K562 (cell line): Measurements from ENCODE around the gene MTG1. TPM values are rescaled to one million over a fixed set of nuclear protein-coding genes. Genes with fewer than 3 reads are reported as not detected.

Experiments
- ATAC-seq: fragments of 200-7000 bp; cut with Tn5 transposase; 3 replicates; pipeline ENCODE4 v1.9.1; 2020; ENCODE audit warnings: moderate library complexity
- BruUV-seq: library from RNA; stranded (reverse); fragments of 400-500 nt; replicated peaks from 2 replicates; lab custom pipeline; 2021; lab: Mats Ljungman, UMichigan
- CTCF ChIA-PET: fragments of 300-600 bp; formaldehyde crosslinking; extraction: SDS; loops from one replicate; lab custom pipeline; 2021; ENCODE audit warnings: low intra/inter-chr PET ratio; lab: Yijun Ruan, JAX
- POLR2A ChIA-PET: fragments of 300-600, 350-650 bp; sonication (Branson Sonifier 250); formaldehyde crosslinking; extraction: SDS; loops from one replicate; lab custom pipeline; 2021; ENCODE audit warnings: antibody characterized with exemption, inconsistent platforms; lab: Yijun Ruan, JAX
- DNase-seq, 4 experiments: peaks; one replicate each; pipeline versions ENCODE4 v3.0.0 to v3.0.0-alpha.2; 2011 to 2018; ENCODE audit warnings: low spot score in 3 of 4, mixed read lengths in 3 of 4; ENCODE audit errors: extremely low read depth in 1 of 4
- FAIRE-seq: peaks from 2 replicates; lab custom pipeline; 2011; peaks lifted over from hg19 to GRCh38; lab: Jason Lieb, UNC
- H2AFZ ChIP-seq: 2 replicates; pipeline ENCODE4 v1.6.0; 2011; ENCODE audit warnings: low read depth, low read length, control low read depth, inconsistent platforms
- H3K27ac ChIP-seq: fragments of 200-600 bp; 3 replicates; pipeline ENCODE4 v1.8.0; 2011; ENCODE audit warnings: low read depth, mild to moderate bottlenecking, control low read depth, inconsistent platforms, low read length, moderate library complexity, mixed read lengths; ENCODE audit errors: extremely low read depth
- H3K27me3 ChIP-seq, 2 experiments: fragments of 300-600 bp in 1 of 2; 2 replicates in 1 of 2; 3 replicates in 1 of 2; pipeline versions ENCODE4 v1.6.0 to v1.8.0; 2011; ENCODE audit warnings: inconsistent platforms in 2 of 2, low read length in 2 of 2, mild to moderate bottlenecking in 1 of 2, mixed read lengths in 1 of 2, moderate library complexity in 1 of 2; ENCODE audit not compliant: control insufficient read depth in 2 of 2, insufficient read depth in 2 of 2
- H3K36me3 ChIP-seq: fragments of 300-600 bp; 3 replicates; pipeline ENCODE4 v1.8.0; 2011; ENCODE audit warnings: mild to moderate bottlenecking, low read length, inconsistent platforms; ENCODE audit not compliant: control insufficient read depth, insufficient read depth
- H3K4me1 ChIP-seq, 2 experiments: fragments of 200-600 bp in 1 of 2; replicated peaks in 1 of 2; 2 replicates in 1 of 2; 3 replicates in 1 of 2; pipeline versions ENCODE4 v1.5.1 to v1.8.0; 2011; ENCODE audit warnings: inconsistent platforms in 2 of 2, low read length in 2 of 2, mild to moderate bottlenecking in 1 of 2, mixed read lengths in 1 of 2, moderate library complexity in 1 of 2; ENCODE audit not compliant: control insufficient read depth in 2 of 2, insufficient read depth in 2 of 2
- H3K4me2 ChIP-seq: 2 replicates; pipeline ENCODE4 v1.6.1; 2011; ENCODE audit warnings: low read length, control low read depth, inconsistent platforms, mixed read lengths; ENCODE audit not compliant: insufficient read depth
- H3K4me3 ChIP-seq: fragments of 200-600 bp; sonication (generic), shearing (Covaris generic); 2 replicates; pipeline ENCODE4 v1.5.1; 2016; ENCODE audit warnings: control low read depth, inconsistent platforms
- H3K79me2 ChIP-seq: fragments of 200-600 bp; 3 replicates; pipeline ENCODE4 v1.8.0; 2011; ENCODE audit warnings: low read length, inconsistent platforms; ENCODE audit not compliant: control insufficient read depth, insufficient read depth
- H3K9ac ChIP-seq, 2 experiments: 2 replicates each; pipeline versions ENCODE4 v1.6.0 to v1.6.1; 2011; ENCODE audit warnings: low read depth in 2 of 2, low read length in 2 of 2, control low read depth in 1 of 2, inconsistent platforms in 1 of 2, mild to moderate bottlenecking in 1 of 2, mixed read lengths in 1 of 2; ENCODE audit not compliant: insufficient read depth in 1 of 2
- H3K9me1 ChIP-seq: one replicate; pipeline ENCODE4 v1.6.0; 2011; ENCODE audit warnings: inconsistent platforms, mild to moderate bottlenecking, low read length, moderate library complexity; ENCODE audit not compliant: control insufficient read depth, insufficient read depth
- H3K9me3 ChIP-seq: replicated peaks from 2 replicates; pipeline ENCODE4 v1.5.1; 2011; ENCODE audit warnings: low read depth, low read length, inconsistent platforms; ENCODE audit not compliant: control insufficient read depth, insufficient read depth
- H4K20me1 ChIP-seq: replicated peaks from 2 replicates; pipeline ENCODE4 v1.6.1; 2011; ENCODE audit warnings: low read length, inconsistent platforms, mixed read lengths; ENCODE audit not compliant: control insufficient read depth, insufficient read depth
- PRDM10 ChIP-seq: fragments of 450-650 bp; IDR thresholded peaks from 2 replicates; pipeline ENCODE4 v1.6.1; 2018; ENCODE audit not compliant: partially characterized antibody
- THAP7 ChIP-seq: fragments of 250-450 bp; sonication (Bioruptor Pico); IDR thresholded peaks from 2 replicates; pipeline ENCODE4 v1.5.0; 2021
- WGBS: fragments of 100-300 bp; shearing (Covaris generic); methylation state at CpG from one replicate; pipeline ENCODE4 v1.1.6; 2016; ENCODE audit warnings: low coverage, mixed read lengths; ENCODE audit not compliant: insufficient coverage; ENCODE audit errors: missing lambda C conversion rate; 5-methylcytosine and 5-hydroxymethylcytosine counted together
- in situ Hi-C: fragments of 300-500 bp; cut with MboI; formaldehyde crosslinking; loops from 4 replicates; pipeline ENCODE4 v1.15.0; 2018; ENCODE audit warnings: inconsistent platforms, mixed read lengths
- intact Hi-C: fragments of 100-400 bp; cut with micrococcal nuclease; formaldehyde crosslinking; loops from 2 replicates; pipeline ENCODE4 v1.14.2; 2022
- polyA plus RNA-seq, 8 experiments: library from polyadenylated mRNA; depleted of rRNA in 4 of 8; stranded (reverse) in 5 of 8; unstranded in 3 of 8; fragments of >200 nt; fragmentation: Nextera tagmentation in 2 of 8; fragmentation: Illumina TruSeq in 1 of 8; extraction: Ambion mirVana in 2 of 8; extraction: Trizol in 1 of 8; gene quantifications; 2 replicates each; pipeline versions ENCODE4 v1.2.1 to v1.2.3, GENCODE V29; 2011 to 2014; ENCODE audit warnings: inconsistent platforms in 1 of 8, missing spikeins in 1 of 8
- total RNA-seq, 7 experiments: library from RNA; depleted of rRNA in 6 of 7; stranded (reverse); fragments of >200 nt in 6 of 7; fragmentation: Illumina TruSeq in 2 of 7; extraction: Trizol in 2 of 7; gene quantifications; 2 replicates each; pipeline versions ENCODE4 v1.2.1 to v1.2.3, GENCODE V29; 2011 to 2021; ENCODE audit warnings: low replicate concordance in 1 of 7

The MTG1 gene
- total and polyA plus RNA-seq, 9 of the 15 experiments (the other 6 are each of a cell fraction or from before 2014, with no cell fraction given) = 2.8 to 28.2 (median 15.4) TPM

DNA sequence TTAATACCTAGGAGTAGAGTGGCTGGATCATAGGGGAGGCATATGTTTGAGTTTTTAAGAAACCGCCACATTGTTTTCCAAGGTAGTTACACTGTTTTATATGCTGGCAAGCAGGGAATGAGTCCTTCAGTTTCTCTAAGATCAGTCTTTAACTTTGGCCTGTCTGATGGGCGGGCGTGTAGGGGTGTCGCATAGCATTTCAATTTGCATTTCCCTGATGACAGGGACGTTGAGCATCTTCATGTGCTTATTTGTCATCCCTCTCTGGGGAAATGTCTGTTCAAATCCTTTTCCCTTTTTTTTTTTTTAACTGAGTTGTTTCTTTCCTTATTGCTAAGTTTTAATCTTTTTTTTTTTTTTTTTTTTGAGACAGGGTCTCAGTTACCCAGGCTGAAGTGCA, 9.8 kb downstream of the MTG1 start:
- DNase-seq = no peak

More for the DNA sequence above, 9.8 kb downstream of the MTG1 start:
- Histone ChIP-seq H3K4me1 (peaks cover 0 to 7% of the 10 kb centered on the region in 2 experiments; a peak in 2 of 5 replicates), H4K20me1 (no peaks in the 10 kb centered on the region), H3K9me3 (no peaks in the 10 kb centered on the region), H3K9ac (no peak overlapping the region), H3K27ac (no peak overlapping the region), H3K27me3 (no peaks in the 10 kb centered on the region), H3K36me3 (peaks cover 56% of the 10 kb centered on the region; the same call in 2 of the 3 replicates), H3K9me1 (no peaks in the 10 kb centered on the region), H3K4me2 (no peak overlapping the region), H2AFZ (no peak overlapping the region)
- CTCF ChIA-PET = interaction anchor here (0.6 kb wide), 1 partner anchor 116 kb away, joined by 3 read pairs; no protein-coding TSS in a partner anchor
- in situ Hi-C loops = no loop called here
- no peak for ATAC-seq
- WGBS = 86% methylated on average over 5 of the region's 5 CpGs
- no TSS peak for BruUV-seq
- TF ChIP-seq PRDM10 (peak; percentile 16), THAP7 (no peak)
- TF ChIP-seq, all 486 proteins: peak for 1
- no peak for FAIRE-seq
- Histone ChIP-seq H3K4me3 (no peak overlapping the region), H3K79me2 (peaks cover 12% of the 10 kb centered on the region; the same call in 2 of the 3 replicates)
- POLR2A ChIA-PET = no interaction called here
- intact Hi-C loops = no loop called here
